ENCODE measurements around the gene TGFBI. TPM values are rescaled to one million over a fixed set of nuclear protein-coding genes. Genes with fewer than 3 reads are reported as not detected.

The TGFBI gene
- total RNA-seq, 2 donors from 2014 or later = 47.5 to 63.3 TPM

DNA sequence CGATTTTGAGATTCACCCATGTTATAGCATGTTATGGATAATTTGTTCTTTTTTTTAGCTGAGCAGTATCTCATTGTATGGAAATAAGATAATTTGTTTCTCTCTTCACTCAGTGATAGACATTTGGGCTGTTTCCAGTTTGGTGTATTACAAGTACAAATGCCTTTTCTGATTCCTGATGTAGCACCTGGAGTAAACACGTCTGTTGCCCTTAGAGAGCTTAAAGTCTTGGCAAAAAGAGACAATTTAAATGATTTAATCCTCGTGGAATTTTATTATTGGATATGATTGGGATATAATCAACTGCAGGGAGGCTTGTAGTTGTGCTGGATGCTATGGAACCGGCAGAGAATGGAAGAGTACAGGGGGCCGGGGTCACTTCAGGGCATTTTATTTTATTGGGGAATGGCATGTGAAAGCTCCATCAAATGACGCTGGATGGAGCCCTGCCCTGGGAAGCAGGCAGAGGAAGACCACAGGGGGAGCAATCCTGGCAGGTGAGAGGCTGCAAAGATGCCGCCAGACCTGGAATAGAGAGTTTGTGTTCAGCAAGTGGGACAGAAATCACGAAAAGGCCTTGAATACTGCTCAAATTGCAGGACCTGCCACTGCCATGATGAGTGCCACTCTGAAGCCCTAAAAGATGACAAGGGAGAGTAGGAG is 31.0 kb upstream of the TGFBI start:
- DNase-seq = no peak
- no peaks in the 10 kb centered on the region for H3K36me3 ChIP-seq
- no peaks in the 10 kb centered on the region for H3K4me1 ChIP-seq
- H3K9ac ChIP-seq (ENCODE audit: low read depth in 2 of 2, low read length in 2 of 2) = no peak overlapping the region
- intact Hi-C loops (cut with DNase I) = no loop called here
- H3K27ac ChIP-seq = no peak overlapping the region
- H3K27me3 ChIP-seq = no peaks in the 10 kb centered on the region
- H3K9me3 ChIP-seq = no peaks in the 10 kb centered on the region
- TF ChIP-seq, protein P1, sequence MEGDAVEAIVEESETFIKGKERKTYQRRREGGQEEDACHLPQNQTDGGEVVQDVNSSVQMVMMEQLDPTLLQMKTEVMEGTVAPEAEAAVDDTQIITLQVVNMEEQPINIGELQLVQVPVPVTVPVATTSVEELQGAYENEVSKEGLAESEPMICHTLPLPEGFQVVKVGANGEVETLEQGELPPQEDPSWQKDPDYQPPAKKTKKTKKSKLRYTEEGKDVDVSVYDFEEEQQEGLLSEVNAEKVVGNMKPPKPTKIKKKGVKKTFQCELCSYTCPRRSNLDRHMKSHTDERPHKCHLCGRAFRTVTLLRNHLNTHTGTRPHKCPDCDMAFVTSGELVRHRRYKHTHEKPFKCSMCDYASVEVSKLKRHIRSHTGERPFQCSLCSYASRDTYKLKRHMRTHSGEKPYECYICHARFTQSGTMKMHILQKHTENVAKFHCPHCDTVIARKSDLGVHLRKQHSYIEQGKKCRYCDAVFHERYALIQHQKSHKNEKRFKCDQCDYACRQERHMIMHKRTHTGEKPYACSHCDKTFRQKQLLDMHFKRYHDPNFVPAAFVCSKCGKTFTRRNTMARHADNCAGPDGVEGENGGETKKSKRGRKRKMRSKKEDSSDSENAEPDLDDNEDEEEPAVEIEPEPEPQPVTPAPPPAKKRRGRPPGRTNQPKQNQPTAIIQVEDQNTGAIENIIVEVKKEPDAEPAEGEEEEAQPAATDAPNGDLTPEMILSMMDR (IDR thresholded peaks at IDR 0.05) = no peak
- H3K4me3 ChIP-seq = no peak overlapping the region

DNA sequence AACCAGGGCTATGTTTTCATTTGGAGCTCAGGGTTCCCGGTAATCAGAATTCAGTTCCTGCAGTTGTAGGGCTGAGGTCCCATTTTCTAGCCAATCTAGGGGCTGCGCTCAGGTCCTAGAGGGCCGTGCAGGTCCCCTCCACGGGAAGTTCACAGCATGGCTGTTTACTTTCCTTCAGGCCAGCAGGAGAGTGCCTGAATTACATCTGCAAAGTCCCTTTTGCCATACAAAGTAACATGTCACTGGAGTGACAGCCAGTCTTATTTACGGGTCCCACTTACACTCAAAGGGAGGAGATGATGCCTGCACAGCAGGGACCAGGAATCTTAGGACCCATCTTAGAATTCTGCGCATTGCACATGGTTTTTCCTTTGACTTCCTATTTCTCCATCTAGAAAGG is 29.9 kb upstream of the TGFBI start:
- Histone ChIP-seq H3K27ac (no peak overlapping the region), H3K27me3 (no peaks in the 10 kb centered on the region), H3K4me3 (no peak overlapping the region), H3K9ac (ENCODE audit: low read depth in 2 of 2, low read length in 2 of 2) (no peak overlapping the region), H3K4me1 (no peaks in the 10 kb centered on the region), H3K36me3 (no peaks in the 10 kb centered on the region), H3K9me3 (no peaks in the 10 kb centered on the region)
- intact Hi-C loops (cut with DNase I) = no loop called here
- no peak for DNase-seq
- TF ChIP-seq, protein P1 (IDR thresholded peaks at IDR 0.05) = no peak

DNA sequence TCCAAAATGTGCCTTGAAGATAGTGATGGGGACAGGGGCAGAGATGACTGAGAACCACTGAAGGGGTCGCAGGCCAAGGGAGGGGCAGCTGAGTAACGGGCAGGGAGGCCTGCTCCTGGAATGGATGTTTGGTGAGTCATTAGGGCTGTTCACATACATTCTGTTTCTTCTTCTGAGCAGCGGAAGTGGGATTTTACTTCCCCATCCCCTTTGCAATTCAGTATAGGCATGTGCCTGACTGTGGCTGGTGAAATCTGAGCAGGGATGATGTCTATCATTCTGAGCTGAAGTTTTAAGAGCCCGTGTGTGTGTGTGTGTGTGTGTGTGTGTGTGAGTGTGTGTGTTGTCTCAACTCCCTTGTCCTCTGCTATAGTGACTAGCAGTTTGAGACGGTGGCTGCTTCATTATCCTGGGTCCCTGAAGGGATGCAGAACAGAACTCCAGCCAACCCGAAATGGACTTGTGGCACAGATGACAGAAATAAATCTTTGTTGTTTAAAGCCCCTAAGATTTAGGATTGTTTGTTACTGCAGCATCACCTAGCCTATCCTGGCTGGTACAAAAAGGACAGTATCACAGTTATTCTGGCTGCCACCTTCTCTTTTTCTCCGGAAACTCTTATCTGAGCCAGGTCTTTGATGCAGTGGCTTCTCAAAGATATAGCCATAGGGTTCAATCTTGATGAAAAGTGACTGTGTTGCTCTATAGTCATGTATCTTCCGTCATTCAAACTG is 29.2 kb upstream of the TGFBI start:
- Histone ChIP-seq H3K9me3 (no peaks in the 10 kb centered on the region), H3K9ac (ENCODE audit: low read depth in 2 of 2, low read length in 2 of 2) (no peak overlapping the region), H3K36me3 (no peaks in the 10 kb centered on the region), H3K27ac (no peak overlapping the region), H3K4me3 (no peak overlapping the region), H3K27me3 (no peaks in the 10 kb centered on the region), H3K4me1 (no peaks in the 10 kb centered on the region)
- TF ChIP-seq, protein P1 (IDR thresholded peaks at IDR 0.05) = no peak
- intact Hi-C loops (cut with DNase I) = no loop called here
- DNase-seq = no peak

DNA sequence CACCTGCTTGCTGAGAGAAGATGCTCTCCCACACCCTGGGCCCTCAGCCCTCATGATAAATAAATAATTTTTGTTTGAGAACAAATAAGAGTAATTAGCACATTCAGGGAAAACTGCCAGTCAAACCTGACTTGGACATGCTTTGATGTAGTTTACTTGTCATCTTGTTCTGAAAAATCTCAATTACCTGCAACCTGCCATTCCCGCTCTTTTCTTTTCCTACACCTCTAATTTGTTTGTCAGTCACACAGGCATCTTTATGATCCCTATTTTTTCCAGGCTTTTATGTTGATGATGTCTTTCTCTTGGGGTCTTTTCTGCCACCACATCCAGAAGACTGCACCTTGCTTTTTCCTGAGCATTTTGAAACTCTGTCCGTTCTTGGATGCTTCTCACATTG is 28.6 kb upstream of the TGFBI start:
- Histone ChIP-seq H3K36me3 (no peaks in the 10 kb centered on the region), H3K4me1 (no peaks in the 10 kb centered on the region), H3K9me3 (no peaks in the 10 kb centered on the region), H3K27ac (no peak overlapping the region), H3K9ac (ENCODE audit: low read depth in 2 of 2, low read length in 2 of 2) (no peak overlapping the region), H3K4me3 (no peak overlapping the region), H3K27me3 (no peaks in the 10 kb centered on the region)
- TF ChIP-seq, protein P1 (IDR thresholded peaks at IDR 0.05) = no peak
- intact Hi-C loops (cut with DNase I) = no loop called here
- DNase-seq = no peak

DNA sequence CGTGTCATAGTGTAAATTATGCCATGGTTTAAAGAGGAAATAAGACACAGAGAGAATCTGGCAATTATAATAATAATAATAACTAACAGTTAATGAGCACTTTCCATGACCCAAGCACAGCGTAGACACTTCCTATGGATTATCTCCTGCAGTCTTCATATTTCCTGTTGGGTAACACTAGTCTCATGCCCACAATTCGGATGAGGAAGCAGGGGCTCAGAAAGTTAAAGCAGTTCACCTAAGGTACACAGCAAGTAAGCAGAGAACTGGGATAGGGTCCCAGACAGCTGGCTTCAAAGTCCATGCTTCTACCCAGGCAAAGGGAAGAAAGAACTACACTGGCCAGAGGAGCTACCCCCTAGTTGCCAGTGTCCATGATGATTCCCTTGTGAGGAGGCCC is 27.9 kb upstream of the TGFBI start:
- Histone ChIP-seq H3K27me3 (no peaks in the 10 kb centered on the region), H3K4me3 (no peak overlapping the region), H3K27ac (no peak overlapping the region), H3K36me3 (no peaks in the 10 kb centered on the region), H3K4me1 (no peaks in the 10 kb centered on the region), H3K9me3 (no peaks in the 10 kb centered on the region), H3K9ac (ENCODE audit: low read depth in 2 of 2, low read length in 2 of 2) (no peak overlapping the region)
- TF ChIP-seq, protein P1 (IDR thresholded peaks at IDR 0.05) = no peak
- no peak for DNase-seq
- intact Hi-C loops (cut with DNase I) = no loop called here

Data from colonic mucosa (tissue), 4 donors.